H9 (cell line): Measurements from ENCODE around the gene VWF. TPM values are rescaled to one million over a fixed set of nuclear protein-coding genes. Genes with fewer than 3 reads are reported as not detected.
A peak's percentile ranks its signal among the peaks of the same experiment; 100 is the strongest.

Experiments
- DNase-seq: peaks from one replicate; pipeline ENCODE4 v3.0.0-alpha.2; 2017
- H2AFZ ChIP-seq: one replicate; pipeline ENCODE4 v1.6.1; 2013; ENCODE audit warnings: mild to moderate bottlenecking, low read length, control low read depth, moderate library complexity
- H2AK5ac ChIP-seq: 2 replicates; pipeline ENCODE4 v1.6.1; 2013; ENCODE audit warnings: low read length, control low read depth, mixed read lengths; ENCODE audit not compliant: insufficient read length
- H2BK120ac ChIP-seq: one replicate; pipeline ENCODE4 v1.6.1; 2013; ENCODE audit warnings: low read depth, mild to moderate bottlenecking, low read length, control low read depth, inconsistent platforms; ENCODE audit not compliant: poor library complexity, severe bottlenecking
- H2BK12ac ChIP-seq: 2 replicates; pipeline ENCODE4 v1.6.1; 2013; ENCODE audit warnings: low read length, control low read depth, mixed read lengths, low read depth; ENCODE audit not compliant: insufficient read length
- H2BK15ac ChIP-seq: 2 replicates; pipeline ENCODE4 v1.6.1; 2013; ENCODE audit warnings: low read depth, low read length, control low read depth
- H2BK20ac ChIP-seq: one replicate; pipeline ENCODE4 v1.6.1; 2013; ENCODE audit warnings: low read depth, mild to moderate bottlenecking, low read length, control low read depth, inconsistent platforms; ENCODE audit not compliant: poor library complexity, severe bottlenecking
- H2BK5ac ChIP-seq: 2 replicates; pipeline ENCODE4 v1.6.1; 2013; ENCODE audit warnings: low read length, control low read depth, mixed read lengths; ENCODE audit not compliant: insufficient read length
- H3K14ac ChIP-seq: 2 replicates; pipeline ENCODE4 v1.6.1; 2013; ENCODE audit warnings: low read length, control low read depth; ENCODE audit not compliant: insufficient read depth
- H3K18ac ChIP-seq: 2 replicates; pipeline ENCODE4 v1.6.1; 2013; ENCODE audit warnings: low read depth, mild to moderate bottlenecking, mixed read lengths, low read length, control low read depth; ENCODE audit not compliant: insufficient read length
- H3K23ac ChIP-seq: 2 replicates; pipeline ENCODE4 v1.6.1; 2013; ENCODE audit warnings: low read length, control low read depth, mixed read lengths, low read depth; ENCODE audit not compliant: insufficient read length
- H3K23me2 ChIP-seq: 2 replicates; pipeline ENCODE4 v1.6.1; 2013; ENCODE audit warnings: low read depth, mild to moderate bottlenecking, mixed read lengths, low read length, control low read depth; ENCODE audit not compliant: insufficient read length, poor library complexity, severe bottlenecking
- H3K27ac ChIP-seq: 2 replicates; pipeline ENCODE4 v1.5.1; 2013; ENCODE audit warnings: low read length, control low read depth, mixed read lengths, low read depth; ENCODE audit not compliant: insufficient read length
- H3K27me3 ChIP-seq: 2 replicates; pipeline ENCODE4 v1.6.1; 2013; ENCODE audit warnings: low read length, control low read depth, inconsistent platforms; ENCODE audit not compliant: insufficient read depth
- H3K4ac ChIP-seq: 2 replicates; pipeline ENCODE4 v1.6.1; 2013; ENCODE audit warnings: low read depth, mild to moderate bottlenecking, control low read depth, inconsistent platforms, low read length, moderate library complexity
- H3K4me1 ChIP-seq: 2 replicates; pipeline ENCODE4 v1.6.1; 2013; ENCODE audit warnings: low read length, control low read depth, inconsistent platforms; ENCODE audit not compliant: insufficient read depth
- H3K4me2 ChIP-seq: 2 replicates; pipeline ENCODE4 v1.6.1; 2013; ENCODE audit warnings: low read length, control low read depth, mixed read lengths; ENCODE audit not compliant: insufficient read length, insufficient read depth
- H3K56ac ChIP-seq: 2 replicates; pipeline ENCODE4 v1.6.1; 2013; ENCODE audit warnings: low read depth, mild to moderate bottlenecking, mixed read lengths, low read length, control low read depth; ENCODE audit not compliant: insufficient read length
- H3K79me1 ChIP-seq: 2 replicates; pipeline ENCODE4 v1.6.1; 2013; ENCODE audit warnings: low read depth, mild to moderate bottlenecking, moderate library complexity, low read length, control low read depth, inconsistent platforms; ENCODE audit not compliant: insufficient read depth, poor library complexity, severe bottlenecking
- H3K79me2 ChIP-seq: 2 replicates; pipeline ENCODE4 v1.6.1; 2013; ENCODE audit warnings: low read length, control low read depth, inconsistent platforms; ENCODE audit not compliant: insufficient read depth
- H3K9ac ChIP-seq: 2 replicates; pipeline ENCODE4 v1.6.1; 2013; ENCODE audit warnings: low read length, control low read depth, mixed read lengths; ENCODE audit not compliant: insufficient read length; ENCODE audit errors: extremely low read depth
- H3K9me3 ChIP-seq: one replicate; pipeline ENCODE4 v1.6.1; 2013; ENCODE audit warnings: low read depth, low read length, inconsistent platforms; ENCODE audit not compliant: control insufficient read depth
- H3T11ph ChIP-seq: one replicate; pipeline ENCODE4 v1.6.1; 2013; ENCODE audit warnings: mild to moderate bottlenecking, low read length, control low read depth, inconsistent platforms
- H4K20me1 ChIP-seq: one replicate; pipeline ENCODE4 v1.6.1; 2013; ENCODE audit not compliant: control insufficient read depth, insufficient read length, insufficient read depth
- H4K5ac ChIP-seq: 2 replicates; pipeline ENCODE4 v1.6.1; 2013; ENCODE audit warnings: low read depth, mild to moderate bottlenecking, mixed read lengths, low read length, control low read depth; ENCODE audit not compliant: insufficient read length
- H4K8ac ChIP-seq: replicated peaks from 2 replicates; pipeline ENCODE4 v1.6.1; 2013; ENCODE audit warnings: low read length, control low read depth, mixed read lengths, low read depth; ENCODE audit not compliant: insufficient read length
- H4K91ac ChIP-seq: 2 replicates; pipeline ENCODE4 v1.6.1; 2013; ENCODE audit warnings: low read depth, mild to moderate bottlenecking, moderate library complexity, mixed read lengths, low read length, control low read depth; ENCODE audit not compliant: insufficient read length
- H3K27ac Mint-ChIP-seq, 3 experiments: 2 replicates in 2 of 3; 3 replicates in 1 of 3; pipeline ENCODE4 v1.8.0; 2020 to 2021; ENCODE audit warnings: mixed read lengths in 3 of 3, mild to moderate bottlenecking in 1 of 3, moderate library complexity in 1 of 3
- H3K27me3 Mint-ChIP-seq: 2 replicates; pipeline ENCODE4 v1.8.0; 2021; ENCODE audit warnings: low read depth, mild to moderate bottlenecking, moderate library complexity, mixed read lengths
- H3K36me3 Mint-ChIP-seq, 3 experiments: 2 replicates in 2 of 3; 3 replicates in 1 of 3; pipeline ENCODE4 v1.8.0; 2020 to 2021; ENCODE audit warnings: low read depth in 3 of 3, mixed read lengths in 3 of 3; ENCODE audit not compliant: insufficient read depth in 1 of 3
- H3K4me1 Mint-ChIP-seq, 2 experiments: 2 replicates each; pipeline ENCODE4 v1.8.0; 2020; ENCODE audit warnings: mixed read lengths in 2 of 2
- H3K4me3 Mint-ChIP-seq, 2 experiments: 2 replicates in 1 of 2; 3 replicates in 1 of 2; pipeline ENCODE4 v1.8.0; 2020 to 2021; ENCODE audit warnings: mild to moderate bottlenecking in 2 of 2, mixed read lengths in 2 of 2, moderate library complexity in 1 of 2
- H3K9me3 Mint-ChIP-seq, 2 experiments: 2 replicates in 1 of 2; 3 replicates in 1 of 2; pipeline ENCODE4 v1.8.0; 2020; ENCODE audit warnings: mild to moderate bottlenecking in 2 of 2, mixed read lengths in 2 of 2, moderate library complexity in 1 of 2
- WGBS: extraction: QIAGEN DNeasy Blood & Tissue Kit; methylation state at CpG from one replicate; pipeline ENCODE4 v1.1.7; 2013; ENCODE audit warnings: missing lambda C conversion rate, low lambda C conversion rate, mixed read lengths; ENCODE audit not compliant: insufficient read length; ENCODE audit errors: extremely low coverage; 5-methylcytosine and 5-hydroxymethylcytosine counted together
- total RNA-seq: library from RNA; stranded (reverse); gene quantifications from 2 replicates; pipeline ENCODE4 v1.2.1, GENCODE V29; 2021
- TF ChIP-seq, protein P1 (sequence below): fragments of 200-600 bp; sonication (generic); conservative IDR thresholded peaks from 3 replicates; pipeline ENCODE4 v1.8.0; 2021; ENCODE audit warnings: antibody characterized with exemption, mild to moderate bottlenecking

The VWF gene
- total RNA-seq, 1 experiment from 2014 or later: 0.17 TPM

DNA sequence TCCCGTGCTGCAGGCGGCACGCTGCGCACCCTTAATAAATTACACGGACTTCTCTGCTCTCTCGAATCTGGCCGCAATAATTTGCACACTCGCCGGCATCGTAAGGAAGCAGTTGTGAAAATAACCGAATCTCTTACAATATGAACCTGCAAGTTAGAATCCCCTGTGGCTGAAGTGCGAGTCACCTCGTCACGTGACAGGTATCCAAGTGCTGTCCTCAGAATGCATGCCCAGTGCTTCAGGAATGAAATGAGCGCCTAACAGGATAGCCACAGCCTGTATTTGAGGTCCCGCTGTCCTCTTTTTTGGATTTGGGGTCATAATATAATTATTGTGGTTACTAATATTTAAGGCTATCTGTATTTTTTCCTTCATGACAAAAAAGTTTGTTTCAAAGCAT is 82.0 kb downstream of the VWF start:
- Histone ChIP-seq H3K79me2 (no peaks in the 10 kb centered on the region), H3K9ac (no peak overlapping the region), H3K4me2 (no peak overlapping the region), H3K56ac (no peak overlapping the region), H3K9me3 (no peaks in the 10 kb centered on the region), H3K27ac (no peak overlapping the region), H2AK5ac (no peak overlapping the region), H4K20me1 (no peaks in the 10 kb centered on the region), H3K4me1 (peaks cover 5% of the 10 kb centered on the region; the same call in 1 of the 2 replicates), H2BK20ac (no peak overlapping the region), H2AFZ (no peak overlapping the region), H4K91ac (no peak overlapping the region), H3K79me1 (no peaks in the 10 kb centered on the region), H2BK15ac (no peak overlapping the region), H4K5ac (no peak overlapping the region), H2BK120ac (no peak overlapping the region), H3K23me2 (no peaks in the 10 kb centered on the region), H3K27me3 (no peaks in the 10 kb centered on the region), H3K14ac (no peak overlapping the region), H3K4ac (no peak overlapping the region), H3T11ph (no peak overlapping the region), H3K23ac (no peak overlapping the region), H3K18ac (no peak overlapping the region), H2BK5ac (no peak overlapping the region), H2BK12ac (no peak overlapping the region), H4K8ac (no peak overlapping the region)
- no peak for DNase-seq
- H3K36me3 Mint-ChIP-seq: no peaks in the 10 kb centered on the region
- peaks cover 15 to 16% of the 10 kb centered on the region in 2 experiments for H3K4me1 Mint-ChIP-seq
- H3K27ac Mint-ChIP-seq: peak overlapping the region in 1 of 3 experiments; percentile 25; a peak in 1 of 7 replicates
- WGBS: no CpG with 5 or more reads among the region's 16 CpGs
- H3K27me3 Mint-ChIP-seq: peaks cover 14% of the 10 kb centered on the region
- TF ChIP-seq, protein P1, sequence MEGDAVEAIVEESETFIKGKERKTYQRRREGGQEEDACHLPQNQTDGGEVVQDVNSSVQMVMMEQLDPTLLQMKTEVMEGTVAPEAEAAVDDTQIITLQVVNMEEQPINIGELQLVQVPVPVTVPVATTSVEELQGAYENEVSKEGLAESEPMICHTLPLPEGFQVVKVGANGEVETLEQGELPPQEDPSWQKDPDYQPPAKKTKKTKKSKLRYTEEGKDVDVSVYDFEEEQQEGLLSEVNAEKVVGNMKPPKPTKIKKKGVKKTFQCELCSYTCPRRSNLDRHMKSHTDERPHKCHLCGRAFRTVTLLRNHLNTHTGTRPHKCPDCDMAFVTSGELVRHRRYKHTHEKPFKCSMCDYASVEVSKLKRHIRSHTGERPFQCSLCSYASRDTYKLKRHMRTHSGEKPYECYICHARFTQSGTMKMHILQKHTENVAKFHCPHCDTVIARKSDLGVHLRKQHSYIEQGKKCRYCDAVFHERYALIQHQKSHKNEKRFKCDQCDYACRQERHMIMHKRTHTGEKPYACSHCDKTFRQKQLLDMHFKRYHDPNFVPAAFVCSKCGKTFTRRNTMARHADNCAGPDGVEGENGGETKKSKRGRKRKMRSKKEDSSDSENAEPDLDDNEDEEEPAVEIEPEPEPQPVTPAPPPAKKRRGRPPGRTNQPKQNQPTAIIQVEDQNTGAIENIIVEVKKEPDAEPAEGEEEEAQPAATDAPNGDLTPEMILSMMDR: no peak
- no peak overlapping the region for H3K4me3 Mint-ChIP-seq
- no peaks in the 10 kb centered on the region; a peak in 1 of 5 replicates for H3K9me3 Mint-ChIP-seq
